Neural cell (in vitro differentiated cells): Measurements from ENCODE around the gene NLRP6.
"Not testable (repeated sequence)": the region's sequence is repeated elsewhere in the genome, so short reads cannot be mapped to it uniquely, and the experiment has no call there.

Source experiments
- EP300 ChIP-seq: fragments of 450-650 bp; conservative IDR thresholded peaks from 2 replicates; pipeline ENCODE4 v1.6.1; 2014; ENCODE audit warnings: antibody characterized with exemption, mild to moderate bottlenecking, moderate library complexity; ENCODE audit not compliant: poor library complexity, severe bottlenecking
- TF ChIP-seq, protein P1 (sequence below): fragments of 450-650 bp; IDR thresholded peaks from 2 replicates; pipeline ENCODE4 v1.5.1; 2014; ENCODE audit warnings: antibody characterized with exemption, mild to moderate bottlenecking, moderate library complexity; ENCODE audit not compliant: poor library complexity, severe bottlenecking

DNA sequence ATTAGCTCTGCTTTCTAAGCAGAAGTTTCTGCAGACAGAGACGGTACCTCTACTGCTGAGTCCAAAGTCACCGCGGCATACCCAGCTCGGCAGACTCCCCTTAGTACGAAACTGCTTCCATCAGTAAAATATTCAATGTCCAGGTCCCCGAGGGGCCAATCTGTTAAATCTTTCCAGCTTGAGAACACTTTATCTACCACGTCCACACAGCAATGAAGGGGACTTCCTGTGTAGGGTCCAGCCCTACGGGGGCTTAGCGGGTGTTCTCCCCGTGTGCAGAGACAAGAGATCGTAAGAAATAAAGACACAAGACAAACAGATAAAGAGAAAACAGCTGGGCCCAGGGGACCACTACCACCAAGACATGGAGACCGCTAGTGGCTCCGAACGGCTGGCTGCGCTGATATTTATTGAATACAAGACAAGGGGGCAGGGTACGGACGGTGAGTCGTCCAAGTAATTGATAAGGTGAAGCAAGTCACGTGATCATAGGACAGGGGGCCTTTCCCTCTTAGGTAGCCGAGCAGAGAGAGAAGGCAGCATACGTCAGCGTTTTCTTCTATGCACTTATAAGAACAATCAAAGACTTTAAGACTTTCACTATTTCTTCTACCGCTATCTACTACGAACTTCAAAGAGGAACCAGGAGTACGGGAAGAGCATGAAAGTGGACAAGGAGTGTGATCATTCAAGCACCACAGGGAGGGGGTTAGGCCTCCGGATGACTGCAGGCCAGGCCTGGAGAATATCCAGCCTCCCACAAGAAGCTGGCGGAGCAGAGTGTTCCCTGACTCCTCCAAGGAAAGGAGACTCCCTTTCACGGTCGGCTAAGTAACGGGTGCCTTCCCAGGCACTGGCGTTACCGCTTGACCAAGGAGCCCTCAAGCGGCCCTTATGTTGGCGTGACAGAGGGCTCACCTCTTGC is 46.6 kb downstream of the NLRP6 start:
- not testable (repeated sequence) for TF ChIP-seq EP300
- TF ChIP-seq, protein P1, sequence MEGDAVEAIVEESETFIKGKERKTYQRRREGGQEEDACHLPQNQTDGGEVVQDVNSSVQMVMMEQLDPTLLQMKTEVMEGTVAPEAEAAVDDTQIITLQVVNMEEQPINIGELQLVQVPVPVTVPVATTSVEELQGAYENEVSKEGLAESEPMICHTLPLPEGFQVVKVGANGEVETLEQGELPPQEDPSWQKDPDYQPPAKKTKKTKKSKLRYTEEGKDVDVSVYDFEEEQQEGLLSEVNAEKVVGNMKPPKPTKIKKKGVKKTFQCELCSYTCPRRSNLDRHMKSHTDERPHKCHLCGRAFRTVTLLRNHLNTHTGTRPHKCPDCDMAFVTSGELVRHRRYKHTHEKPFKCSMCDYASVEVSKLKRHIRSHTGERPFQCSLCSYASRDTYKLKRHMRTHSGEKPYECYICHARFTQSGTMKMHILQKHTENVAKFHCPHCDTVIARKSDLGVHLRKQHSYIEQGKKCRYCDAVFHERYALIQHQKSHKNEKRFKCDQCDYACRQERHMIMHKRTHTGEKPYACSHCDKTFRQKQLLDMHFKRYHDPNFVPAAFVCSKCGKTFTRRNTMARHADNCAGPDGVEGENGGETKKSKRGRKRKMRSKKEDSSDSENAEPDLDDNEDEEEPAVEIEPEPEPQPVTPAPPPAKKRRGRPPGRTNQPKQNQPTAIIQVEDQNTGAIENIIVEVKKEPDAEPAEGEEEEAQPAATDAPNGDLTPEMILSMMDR, result not testable (repeated sequence)
